GM12872 (cell line): ENCODE measurements around the gene PIK3C2G.

Experiments used
- TF ChIP-seq, protein P1 (sequence below): IDR thresholded peaks from 3 replicates; pipeline ENCODE4 v1.5.1; 2011; ENCODE audit warnings: low read depth, mild to moderate bottlenecking, low read length, moderate library complexity; ENCODE audit not compliant: insufficient read depth

Gene PIK3C2G

DNA sequence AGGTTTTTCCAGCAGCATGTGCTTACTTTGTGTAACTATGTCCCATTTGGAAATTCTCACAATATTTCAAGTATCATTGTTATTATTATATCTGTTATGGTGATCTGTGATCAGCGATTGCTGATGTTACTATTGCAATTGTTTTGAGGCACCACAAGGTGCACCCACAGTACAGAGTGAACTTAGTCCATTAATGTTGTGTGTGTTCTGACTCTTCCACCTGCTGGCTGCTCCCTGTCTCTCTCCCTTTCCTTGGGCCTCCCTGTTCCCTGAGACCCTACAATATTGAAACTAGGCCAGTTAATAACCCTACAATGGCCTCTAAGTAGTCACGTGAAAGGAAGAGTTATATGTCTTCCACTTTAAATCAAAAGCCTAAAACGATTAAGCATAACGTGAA, 153.9 kb downstream of the PIK3C2G start:
- TF ChIP-seq, protein P1, sequence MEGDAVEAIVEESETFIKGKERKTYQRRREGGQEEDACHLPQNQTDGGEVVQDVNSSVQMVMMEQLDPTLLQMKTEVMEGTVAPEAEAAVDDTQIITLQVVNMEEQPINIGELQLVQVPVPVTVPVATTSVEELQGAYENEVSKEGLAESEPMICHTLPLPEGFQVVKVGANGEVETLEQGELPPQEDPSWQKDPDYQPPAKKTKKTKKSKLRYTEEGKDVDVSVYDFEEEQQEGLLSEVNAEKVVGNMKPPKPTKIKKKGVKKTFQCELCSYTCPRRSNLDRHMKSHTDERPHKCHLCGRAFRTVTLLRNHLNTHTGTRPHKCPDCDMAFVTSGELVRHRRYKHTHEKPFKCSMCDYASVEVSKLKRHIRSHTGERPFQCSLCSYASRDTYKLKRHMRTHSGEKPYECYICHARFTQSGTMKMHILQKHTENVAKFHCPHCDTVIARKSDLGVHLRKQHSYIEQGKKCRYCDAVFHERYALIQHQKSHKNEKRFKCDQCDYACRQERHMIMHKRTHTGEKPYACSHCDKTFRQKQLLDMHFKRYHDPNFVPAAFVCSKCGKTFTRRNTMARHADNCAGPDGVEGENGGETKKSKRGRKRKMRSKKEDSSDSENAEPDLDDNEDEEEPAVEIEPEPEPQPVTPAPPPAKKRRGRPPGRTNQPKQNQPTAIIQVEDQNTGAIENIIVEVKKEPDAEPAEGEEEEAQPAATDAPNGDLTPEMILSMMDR, result no peak

GRCh38 chr12:18416412-18416811, 155.1 kb downstream of the PIK3C2G start:
- TF ChIP-seq, protein P1, result no peak

DNA sequence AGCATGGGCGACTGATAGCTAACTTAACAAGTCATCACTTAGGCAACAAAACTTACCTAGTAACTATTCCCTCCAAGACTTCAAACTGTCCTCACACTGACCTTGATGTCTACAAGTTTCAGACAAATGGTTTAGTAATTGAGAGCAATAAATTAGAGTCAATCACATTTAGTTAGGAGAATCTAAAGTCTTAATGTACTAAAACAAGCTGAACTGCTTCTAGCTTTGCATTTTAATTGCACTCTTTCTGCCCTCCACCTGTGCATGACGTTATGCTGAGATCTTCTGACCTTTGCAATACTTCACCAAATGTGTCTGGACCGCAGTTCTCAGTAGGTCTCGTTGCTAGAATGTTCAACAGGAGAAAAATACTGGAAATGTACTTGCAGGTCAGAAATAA, 158.0 kb downstream of the PIK3C2G start:
- TF ChIP-seq, protein P1, result no peak

DNA sequence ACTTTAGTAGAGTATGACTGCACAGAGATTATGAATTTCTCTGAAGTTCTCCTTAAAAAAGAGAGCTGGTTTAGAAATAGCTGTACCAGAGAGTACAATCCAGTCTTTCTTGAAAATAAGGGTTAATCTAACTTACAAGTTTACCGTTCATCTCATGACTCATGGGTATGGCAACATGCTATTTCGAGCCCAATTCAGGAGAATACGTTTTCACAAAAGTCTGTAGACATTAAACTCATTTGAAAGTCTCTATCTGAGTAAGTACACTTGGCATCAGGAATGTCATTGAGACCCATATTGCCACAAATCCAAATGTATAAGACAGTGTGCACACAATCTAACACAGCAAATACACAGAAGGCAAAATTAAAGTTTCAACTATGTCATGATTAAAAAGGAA, 160.5 kb downstream of the PIK3C2G start:
- TF ChIP-seq, protein P1, result no peak

GRCh38 chr12:18422871-18423270, 161.6 kb downstream of the PIK3C2G start:
- TF ChIP-seq, protein P1, result no peak

DNA sequence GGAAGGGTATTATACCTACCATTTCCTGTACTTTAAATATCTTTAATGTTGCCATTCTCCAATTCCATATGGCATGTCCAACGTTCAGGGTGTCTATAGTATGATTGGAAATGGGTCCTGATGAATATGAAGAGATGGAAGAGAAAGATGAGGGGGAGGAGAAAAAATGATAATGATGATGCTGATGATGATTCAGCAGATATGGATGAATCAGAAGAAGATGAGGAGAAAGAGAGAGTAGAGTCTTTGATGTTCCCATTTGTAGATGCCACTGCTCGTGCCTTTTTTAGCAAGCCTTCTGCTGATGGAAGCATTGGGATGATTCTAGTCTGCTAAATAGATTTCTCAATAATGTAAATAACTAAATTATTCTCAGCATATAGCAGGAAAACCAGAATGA, 163.5 kb downstream of the PIK3C2G start:
- TF ChIP-seq, protein P1, result no peak

DNA sequence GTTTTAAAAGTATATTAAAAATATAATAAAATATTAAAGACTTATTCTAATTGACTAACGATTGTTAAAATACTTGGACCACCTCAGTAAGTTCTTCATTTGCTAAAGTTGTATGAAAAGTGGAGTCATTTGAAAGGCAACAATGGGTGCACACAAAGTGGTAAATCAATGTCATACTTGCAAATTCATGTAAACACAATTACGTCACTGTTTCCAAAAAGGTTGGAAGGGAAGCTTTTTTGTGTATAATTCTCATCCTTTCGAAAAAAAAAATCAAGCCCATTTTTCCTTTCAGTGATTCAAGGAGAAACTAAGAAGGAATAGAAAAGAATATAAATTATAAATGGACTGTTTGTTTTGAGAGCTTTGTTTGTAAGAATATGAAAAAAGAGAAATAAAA, 166.2 kb downstream of the PIK3C2G start:
- TF ChIP-seq, protein P1, result no peak

- TF ChIP-seq, protein P1, result no peak
Observed at GRCh38 chr12:18428416-18428815, 167.1 kb downstream of the PIK3C2G start.
